BLaER1 treated with 17β-estradiol and CSF1 and Interleukin-3, amounts not matched to agents 10 nM and 100 nM (cell line): ENCODE data around the gene AUTS2.
"Not testable (repeated sequence)": the region's sequence is repeated elsewhere in the genome, so short reads cannot be mapped to it uniquely, and the experiment has no call there.

Source experiments
- H3K27ac ChIP-seq, 11 experiments: shearing (Covaris generic); formaldehyde crosslinking; 2 replicates each; pipeline ENCODE4 v1.8.1; 2022
- H3K27me3 ChIP-seq, 11 experiments: shearing (Covaris generic); formaldehyde crosslinking; 2 replicates each; pipeline ENCODE4 v1.8.1; 2022
- H3K36me3 ChIP-seq, 11 experiments: shearing (Covaris generic); formaldehyde crosslinking; 2 replicates each; pipeline ENCODE4 v1.8.1; 2022
- H3K4me1 ChIP-seq, 10 experiments: shearing (Covaris generic); formaldehyde crosslinking; 2 replicates each; pipeline ENCODE4 v1.8.1; 2022
- H3K4me2 ChIP-seq, 11 experiments: shearing (Covaris generic); formaldehyde crosslinking; 2 replicates each; pipeline ENCODE4 v1.8.1; 2022
- H3K4me3 ChIP-seq, 10 experiments: shearing (Covaris generic); formaldehyde crosslinking; 2 replicates each; pipeline ENCODE4 v1.8.1; 2022
- H3K9ac ChIP-seq, 11 experiments: shearing (Covaris generic); formaldehyde crosslinking; 2 replicates each; pipeline ENCODE4 v1.8.1; 2022
- H3K9me3 ChIP-seq, 11 experiments: shearing (Covaris generic); formaldehyde crosslinking; replicated peaks in 1 of 11; 2 replicates each; pipeline ENCODE4 v1.8.1; 2022
- H4K20me1 ChIP-seq, 11 experiments: shearing (Covaris generic); formaldehyde crosslinking; 2 replicates each; pipeline ENCODE4 v1.8.1; 2022
- Cebpa-rat ChIP-seq, 11 experiments: shearing (Covaris generic); IDR thresholded peaks; 2 replicates each; pipeline ENCODE4 v1.8.1; 2022

AUTS2 gene

DNA sequence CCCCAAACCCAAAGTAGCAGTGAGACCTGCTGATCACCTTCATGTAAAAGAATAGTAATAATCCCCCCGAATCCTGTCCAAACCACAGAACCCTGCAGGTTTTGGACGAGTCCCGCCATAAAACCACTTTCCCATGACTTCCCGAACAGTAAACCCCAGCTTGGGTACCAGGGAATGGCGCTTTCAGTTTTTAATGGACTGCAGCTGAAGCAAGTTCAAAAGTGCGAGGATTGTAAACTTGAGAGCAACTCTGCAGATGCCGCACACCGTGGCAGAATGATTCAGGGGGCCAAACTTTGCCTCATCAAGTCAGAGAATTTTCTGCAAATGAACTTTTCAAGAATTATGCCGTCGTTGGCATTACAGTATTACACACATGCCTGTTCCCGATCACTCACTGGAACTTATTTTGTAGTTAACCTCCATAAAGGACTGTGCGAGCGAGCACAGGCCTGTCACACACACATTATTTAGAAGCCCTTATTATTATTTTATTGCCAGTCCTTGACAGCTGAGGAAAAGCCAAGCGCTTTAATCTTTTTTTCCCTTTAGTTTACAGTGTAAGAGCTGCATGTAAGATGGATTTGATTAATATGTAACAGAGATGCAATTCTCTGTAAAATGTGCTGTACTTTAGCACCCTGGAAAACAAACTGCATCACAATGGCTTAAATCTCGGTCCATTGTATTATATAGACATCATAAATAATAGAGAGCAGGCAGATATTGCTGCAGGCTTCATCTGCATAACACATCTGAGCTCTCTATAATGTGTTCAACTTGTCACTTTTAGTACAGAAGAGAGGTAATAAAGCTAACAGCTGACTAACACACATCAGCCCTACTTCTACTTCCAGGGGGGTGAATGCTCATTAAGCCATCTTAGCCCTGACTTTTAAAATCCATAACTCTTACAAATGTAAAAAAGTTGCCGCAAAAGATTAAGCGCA lies 1040.2 kb downstream of the AUTS2 start:
- H3K4me2 ChIP-seq: no peak overlapping the region
- no peak for TF ChIP-seq Cebpa-rat (IDR thresholded peaks at IDR 0.05)
- no peaks in the 10 kb centered on the region for H3K27me3 ChIP-seq
- H4K20me1 ChIP-seq: no peaks in the 10 kb centered on the region; a peak in 1 of 22 replicates
- 0 out of 20 replicates have a peak, but pooled peaks cover 0 to 8% (median 0%) of the 10 kb centered on the region in 10 experiments for H3K4me1 ChIP-seq
- H3K9me3 ChIP-seq: peaks cover 5 to 18% (median 12%) of the 10 kb centered on the region in 11 experiments; a peak in 19 of 22 replicates
- no peak overlapping the region for H3K27ac ChIP-seq
- peaks cover 0 to 19% (median 4%) of the 10 kb centered on the region in 11 experiments; a peak in 5 of 22 replicates for H3K36me3 ChIP-seq
- H3K9ac ChIP-seq: no peak overlapping the region
- H3K4me3 ChIP-seq: no peak overlapping the region

DNA sequence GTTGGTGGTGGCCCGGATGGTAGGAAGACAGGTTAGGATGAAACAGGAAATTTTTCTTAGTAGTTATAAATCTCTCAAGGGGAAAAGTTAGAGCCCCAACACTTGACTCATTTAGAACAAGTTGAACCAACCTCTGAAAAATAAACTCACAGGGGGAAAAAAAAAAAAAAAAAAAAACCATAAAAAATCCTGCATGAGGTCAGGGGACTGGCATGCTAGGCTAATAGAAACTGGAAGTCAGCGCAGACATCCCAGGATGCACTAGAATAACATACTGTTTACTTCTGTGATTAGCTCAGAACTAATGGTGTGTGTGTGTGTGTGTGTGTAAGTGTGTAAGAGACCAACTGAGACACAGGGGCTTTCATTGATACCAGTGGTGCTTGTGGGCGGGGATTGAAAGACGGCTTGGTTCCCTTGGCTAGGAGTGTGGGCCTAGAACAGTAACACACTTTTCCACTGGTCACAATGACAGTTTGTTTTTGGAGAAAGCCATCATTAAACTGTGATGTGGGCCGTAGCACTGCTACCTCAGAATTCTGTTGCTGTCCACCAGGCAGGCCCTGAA lies 1042.1 kb downstream of the AUTS2 start:
- Histone ChIP-seq H3K36me3 (peaks cover 0 to 12% (median 3%) of the 10 kb centered on the region in 11 experiments; a peak in 4 of 22 replicates), H3K27me3 (no peaks in the 10 kb centered on the region), H4K20me1 (no peaks in the 10 kb centered on the region; a peak in 1 of 22 replicates), H3K4me3 (no peak overlapping the region), H3K4me2 (no peak overlapping the region), H3K9ac (no peak overlapping the region), H3K27ac (no peak overlapping the region), H3K9me3 (peaks cover 5 to 18% (median 12%) of the 10 kb centered on the region in 11 experiments; a peak in 19 of 22 replicates), H3K4me1 (peaks cover 0 to 10% (median 2%) of the 10 kb centered on the region in 10 experiments; a peak in 15 of 20 replicates)
- TF ChIP-seq Cebpa-rat (IDR thresholded peaks at IDR 0.05): no peak

GRCh38 chr7:70641882-70642281 lies 1043.6 kb downstream of the AUTS2 start:
- TF ChIP-seq Cebpa-rat (IDR thresholded peaks at IDR 0.05): no peak

DNA sequence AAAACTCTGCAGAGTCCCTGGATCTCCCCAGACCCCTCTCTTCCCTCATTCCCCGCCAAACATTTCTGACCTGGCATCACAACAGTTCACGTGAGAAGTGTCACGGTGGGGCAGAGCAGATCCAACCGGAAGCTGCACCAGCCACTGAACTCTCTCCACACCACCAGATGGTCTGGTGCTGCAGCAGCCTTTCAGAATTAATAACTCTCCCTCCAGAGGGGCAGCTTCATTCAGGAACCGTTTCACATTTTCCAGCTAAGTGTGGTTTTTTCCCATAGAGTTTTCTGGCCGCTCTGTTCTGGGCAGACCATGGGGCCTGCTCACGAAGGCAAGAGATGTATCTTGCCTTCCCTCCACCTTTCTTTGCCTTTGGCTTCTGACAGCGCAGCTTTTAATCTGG lies 1047.0 kb downstream of the AUTS2 start:
- no peak overlapping the region for H3K9ac ChIP-seq
- no peak for TF ChIP-seq Cebpa-rat (IDR thresholded peaks at IDR 0.05)
- no peak overlapping the region for H3K27ac ChIP-seq
- H4K20me1 ChIP-seq: peaks cover 0 to 11% (median 0%) of the 10 kb centered on the region in 11 experiments; a peak in 2 of 22 replicates
- no peak overlapping the region for H3K4me3 ChIP-seq
- H3K4me1 ChIP-seq: peaks cover 9 to 46% (median 32%) of the 10 kb centered on the region in 10 experiments
- peaks cover 0 to 12% (median 3%) of the 10 kb centered on the region in 11 experiments; a peak in 4 of 22 replicates for H3K36me3 ChIP-seq
- peaks cover 5 to 24% (median 12%) of the 10 kb centered on the region in 11 experiments; a peak in 19 of 22 replicates for H3K9me3 ChIP-seq
- H3K4me2 ChIP-seq: peak overlapping the region in 8 of 11 experiments; percentile 24 to 72 (median 60); a peak in 15 of 22 replicates
- no peaks in the 10 kb centered on the region for H3K27me3 ChIP-seq

More at GRCh38 chr7:70641882-70642281, 1043.6 kb downstream of the AUTS2 start:
- no peak overlapping the region for H3K4me3 ChIP-seq
- peaks cover 0 to 26% (median 18%) of the 10 kb centered on the region in 10 experiments; a peak in 15 of 20 replicates for H3K4me1 ChIP-seq
- peaks cover 0 to 12% (median 3%) of the 10 kb centered on the region in 11 experiments; a peak in 4 of 22 replicates for H3K36me3 ChIP-seq
- peaks cover 5 to 18% (median 12%) of the 10 kb centered on the region in 11 experiments; a peak in 19 of 22 replicates for H3K9me3 ChIP-seq
- no peak overlapping the region for H3K27ac ChIP-seq
- peaks cover 0 to 9% (median 0%) of the 10 kb centered on the region in 11 experiments; a peak in 2 of 22 replicates for H4K20me1 ChIP-seq
- H3K9ac ChIP-seq: no peak overlapping the region
- no peak overlapping the region for H3K4me2 ChIP-seq
- H3K27me3 ChIP-seq: no peaks in the 10 kb centered on the region

DNA sequence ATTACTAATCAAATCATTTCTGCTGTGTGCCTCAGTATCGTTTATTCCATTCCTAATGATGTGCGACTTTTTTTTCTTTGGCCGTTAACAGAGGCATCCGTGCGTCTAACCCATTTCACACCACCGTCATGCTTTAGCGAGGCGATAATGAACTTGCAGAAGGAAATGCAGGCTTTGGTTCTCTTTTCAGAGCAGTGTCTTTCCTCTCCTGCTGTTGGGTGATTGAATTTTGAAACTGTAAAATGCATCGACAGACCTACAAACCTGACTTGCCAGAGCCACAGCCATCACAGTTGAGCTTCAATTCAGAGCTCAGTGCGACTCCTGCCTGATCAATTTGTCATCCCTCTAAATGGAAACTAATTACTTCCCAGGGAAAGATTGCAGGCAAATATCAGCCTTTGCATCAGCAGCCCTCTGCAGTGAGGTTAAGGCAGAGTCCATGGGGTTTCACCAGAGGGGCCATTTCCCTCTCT lies 1047.6 kb downstream of the AUTS2 start:
- Histone ChIP-seq H3K9me3 (peaks cover 5 to 20% (median 11%) of the 10 kb centered on the region in 11 experiments; a peak in 19 of 22 replicates), H3K9ac (no peak overlapping the region; a peak in 1 of 22 replicates), H3K4me1 (peaks cover 9 to 46% (median 32%) of the 10 kb centered on the region in 10 experiments), H3K4me3 (no peak overlapping the region), H4K20me1 (peaks cover 0 to 11% (median 0%) of the 10 kb centered on the region in 11 experiments; a peak in 2 of 22 replicates), H3K4me2 (peak overlapping the region in 8 of 11 experiments; percentile 24 to 72 (median 60); a peak in 16 of 22 replicates), H3K27me3 (no peaks in the 10 kb centered on the region), H3K36me3 (peaks cover 0 to 12% (median under 1%) of the 10 kb centered on the region in 11 experiments; a peak in 4 of 22 replicates), H3K27ac (no peak overlapping the region)
- no peak for TF ChIP-seq Cebpa-rat (IDR thresholded peaks at IDR 0.05)

DNA sequence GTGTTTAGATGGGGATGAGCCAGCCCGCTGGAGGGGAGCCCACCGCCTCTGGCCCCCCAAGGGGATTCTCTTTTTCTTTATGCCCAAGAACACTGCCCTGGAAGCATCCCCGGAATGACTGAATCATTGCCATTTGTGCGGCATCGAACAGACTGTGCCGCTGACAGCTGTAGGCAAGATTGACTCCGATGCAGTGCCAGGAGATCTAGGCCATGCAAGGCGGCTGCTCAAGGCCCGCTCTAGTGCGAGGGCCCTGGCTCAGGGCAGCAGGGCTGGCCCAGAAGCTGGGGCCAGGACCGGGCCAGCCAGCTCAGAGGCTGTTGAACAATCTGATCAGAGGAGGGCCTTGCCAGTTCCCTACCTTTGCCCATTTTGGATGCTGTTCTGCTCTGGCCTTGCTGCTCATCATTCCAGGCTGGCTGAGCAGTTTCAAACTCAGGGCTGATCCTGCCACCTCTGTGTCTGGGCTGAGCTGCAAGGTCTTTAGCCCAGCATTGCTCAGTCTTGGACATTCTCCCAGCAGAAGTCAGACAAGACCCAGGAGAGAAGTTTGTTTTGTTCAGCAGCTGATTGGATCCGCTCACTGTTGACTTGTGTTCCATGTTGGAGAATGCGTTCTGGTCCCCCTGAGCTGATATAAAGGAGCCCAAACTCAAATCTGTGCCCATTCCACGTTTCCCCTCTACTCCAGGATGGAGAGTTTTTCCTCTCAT lies 1048.4 kb downstream of the AUTS2 start:
- Histone ChIP-seq H3K9me3 (peaks cover 2 to 12% (median 6%) of the 10 kb centered on the region in 11 experiments; a peak in 18 of 22 replicates), H3K36me3 (peaks cover 0 to 8% (median 0%) of the 10 kb centered on the region in 11 experiments; a peak in 4 of 22 replicates), H3K27ac (no peak overlapping the region), H3K27me3 (no peaks in the 10 kb centered on the region), H3K4me2 (peak overlapping the region in 8 of 11 experiments; percentile 29 to 72 (median 60); a peak in 16 of 22 replicates), H3K9ac (no peak overlapping the region), H4K20me1 (peaks cover 0 to 11% (median 0%) of the 10 kb centered on the region in 11 experiments; a peak in 2 of 22 replicates), H3K4me3 (no peak overlapping the region), H3K4me1 (peaks cover 9 to 46% (median 32%) of the 10 kb centered on the region in 10 experiments)
- TF ChIP-seq Cebpa-rat (IDR thresholded peaks at IDR 0.05): no peak

DNA sequence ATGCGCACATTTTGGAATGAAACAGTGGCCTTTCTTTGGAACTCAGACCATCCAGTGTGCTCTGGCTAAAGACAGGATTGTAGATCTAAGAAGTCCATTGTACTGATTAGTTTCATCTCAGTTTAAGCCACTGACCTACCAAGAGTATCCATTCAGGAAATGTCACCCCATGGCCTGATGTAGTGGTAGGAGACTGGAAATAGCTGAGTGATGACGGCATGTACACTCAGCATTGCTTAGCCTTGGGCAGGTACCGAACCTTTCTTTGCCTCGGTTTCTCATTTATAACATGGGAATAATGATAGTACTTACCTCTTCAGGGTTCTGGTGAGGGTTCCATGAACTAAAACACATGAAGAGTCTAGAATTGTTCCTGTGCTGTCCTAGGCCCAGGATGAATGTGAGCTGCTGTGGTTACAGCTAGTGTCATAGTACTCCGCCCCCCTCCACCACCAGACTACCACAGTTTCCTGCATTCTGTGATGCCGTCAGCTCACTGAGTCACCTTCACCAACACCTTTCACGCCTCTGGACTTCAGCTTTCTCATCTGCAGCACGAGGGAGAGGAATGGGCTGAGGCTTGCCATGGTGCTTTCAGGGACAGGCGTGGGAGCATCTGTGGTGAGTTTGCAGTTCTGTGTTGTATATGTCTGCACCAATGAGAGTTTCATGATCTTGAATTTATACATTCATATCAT lies 1049.7 kb downstream of the AUTS2 start:
- Histone ChIP-seq H3K27ac (0 out of 22 replicates have a peak overlapping the region, but pooled peaks of 1 of the 11 experiments have one; percentile 6), H4K20me1 (peaks cover 0 to 11% (median 0%) of the 10 kb centered on the region in 11 experiments; a peak in 2 of 22 replicates), H3K9ac (no peak overlapping the region), H3K36me3 (peaks cover 0 to 6% (median 0%) of the 10 kb centered on the region in 11 experiments; a peak in 2 of 22 replicates), H3K4me1 (peaks cover 9 to 46% (median 32%) of the 10 kb centered on the region in 10 experiments), H3K4me3 (no peak overlapping the region), H3K27me3 (no peaks in the 10 kb centered on the region), H3K4me2 (peak overlapping the region; percentile 11 to 72 (median 56)), H3K9me3 (peaks cover 0 to 11% (median 0%) of the 10 kb centered on the region in 11 experiments; a peak in 4 of 22 replicates)
- no peak for TF ChIP-seq Cebpa-rat (IDR thresholded peaks at IDR 0.05)

- H3K27ac ChIP-seq, H3K9ac ChIP-seq, H3K4me3 ChIP-seq, H3K27me3 ChIP-seq, H3K36me3 ChIP-seq: not testable (repeated sequence)
- peaks cover 0 to 11% (median 0%) of the 10 kb centered on the region in 11 experiments; a peak in 4 of 22 replicates for H3K9me3 ChIP-seq
- peaks cover 9 to 46% (median 32%) of the 10 kb centered on the region in 10 experiments for H3K4me1 ChIP-seq
- peak overlapping the region in 9 of 11 experiments; percentile 11 to 72 (median 56); a peak in 11 of 22 replicates for H3K4me2 ChIP-seq
- H4K20me1 ChIP-seq: peaks cover 0 to 11% (median 0%) of the 10 kb centered on the region in 11 experiments; a peak in 2 of 22 replicates
Observed at GRCh38 chr7:70648499-70648861, 1050.2 kb downstream of the AUTS2 start.
